Middle frontal gyrus (tissue), 1 donor: ENCODE data around the gene PDE4A.
"Not testable (repeated sequence)": the region's sequence is repeated elsewhere in the genome, so short reads cannot be mapped to it uniquely, and the experiment has no call there.

Experiments
- DNase-seq: peaks from one replicate; pipeline ENCODE4 v3.0.0-alpha.2; 2015; ENCODE audit warnings: low spot score; ENCODE audit errors: extremely low spot score

PDE4A gene

DNA sequence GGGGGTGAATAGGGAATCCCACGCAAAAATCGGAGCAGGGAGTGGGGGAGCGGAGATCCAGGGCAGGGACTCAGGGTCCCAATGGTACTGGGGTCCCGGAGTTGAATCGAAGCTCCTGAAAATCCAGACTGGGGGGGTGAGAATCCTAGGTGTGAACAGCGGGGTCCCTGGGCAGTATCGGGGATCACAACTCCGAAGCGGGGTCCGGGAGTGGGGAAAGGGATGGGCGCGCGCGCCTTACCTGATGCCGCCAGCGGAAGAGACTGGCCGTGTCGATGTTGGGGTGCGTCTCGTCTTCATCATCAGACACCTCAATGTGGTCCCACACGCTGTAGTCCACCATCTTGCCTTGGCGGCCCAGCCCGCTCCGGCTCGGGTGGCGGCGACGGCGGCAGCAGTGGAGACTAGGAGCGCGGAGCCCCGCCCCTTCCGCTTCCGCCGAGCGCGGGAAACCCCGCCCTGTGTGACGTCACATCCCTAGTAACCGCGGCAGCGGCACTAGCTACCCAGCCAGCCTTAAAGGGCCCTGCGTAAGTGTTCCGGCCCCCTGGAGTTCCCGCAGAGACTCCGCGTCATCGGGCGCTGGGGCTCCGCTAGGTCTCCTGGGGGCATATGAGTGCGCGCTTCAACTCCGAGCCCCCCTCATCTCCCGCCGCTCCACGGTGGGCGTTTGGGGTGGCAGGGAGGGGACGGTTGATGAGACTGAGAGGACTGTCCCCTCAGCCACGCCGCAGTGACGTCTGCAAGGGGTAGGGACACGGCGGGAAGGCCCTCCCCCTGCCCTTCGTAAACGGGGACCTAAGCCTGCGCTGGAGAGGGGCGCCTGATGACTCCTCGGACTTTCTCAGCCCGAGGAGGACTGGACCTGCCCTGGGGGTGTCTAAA, 17.0 kb upstream of the PDE4A start, which contains the start of gene CDC37:
TSS of gene CDC37 (minus strand) at position 406 of the 885 bp plus-strand sequence. CDS start at position 343, 63 bp downstream.
- DNase-seq = peak; percentile 90

DNA sequence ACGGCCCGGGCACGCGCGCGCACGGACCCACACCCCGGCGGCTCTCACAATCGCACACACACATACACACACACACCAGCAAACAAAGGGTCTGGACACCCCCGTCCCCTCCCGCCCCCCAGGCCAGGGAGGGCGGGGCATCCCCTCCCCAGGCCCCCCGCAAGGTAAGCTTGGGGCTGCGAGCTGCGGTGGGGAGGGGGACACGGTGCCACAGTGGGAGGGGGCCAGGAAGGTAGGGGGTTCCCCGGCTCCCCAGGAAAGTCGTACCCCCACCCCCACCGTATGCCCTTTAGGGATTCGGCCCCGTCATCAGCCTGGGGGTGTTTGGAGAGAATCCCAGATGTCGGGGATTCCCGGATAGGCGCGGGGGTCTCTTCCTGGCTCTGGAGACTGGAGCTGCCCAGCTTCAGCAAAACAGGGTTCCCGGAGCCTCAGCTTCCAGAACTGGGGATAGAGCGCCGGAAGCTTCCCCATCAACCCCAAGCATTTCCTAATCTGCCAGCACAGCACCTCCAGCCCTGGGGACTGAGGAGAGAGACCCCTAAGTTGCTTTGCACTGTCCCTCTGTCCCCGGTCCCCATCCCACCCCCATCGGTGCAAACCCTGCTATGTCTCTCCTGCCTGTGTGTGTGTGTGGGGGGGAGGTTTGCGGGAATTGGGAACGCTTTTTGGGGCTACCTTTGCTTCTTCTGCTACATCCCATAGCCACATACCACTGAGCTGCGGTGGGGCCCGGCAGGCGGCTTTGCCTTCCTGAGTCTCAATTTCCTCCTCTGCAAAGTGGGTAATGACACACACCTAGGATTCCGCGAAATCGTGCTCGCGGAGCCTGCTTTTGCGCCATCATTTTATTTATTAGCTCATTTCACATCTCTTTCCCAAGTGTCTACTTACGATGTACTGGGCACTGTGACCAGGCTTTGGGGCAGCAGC, 15.2 kb upstream of the PDE4A start:
- DNase-seq = no peak

DNA sequence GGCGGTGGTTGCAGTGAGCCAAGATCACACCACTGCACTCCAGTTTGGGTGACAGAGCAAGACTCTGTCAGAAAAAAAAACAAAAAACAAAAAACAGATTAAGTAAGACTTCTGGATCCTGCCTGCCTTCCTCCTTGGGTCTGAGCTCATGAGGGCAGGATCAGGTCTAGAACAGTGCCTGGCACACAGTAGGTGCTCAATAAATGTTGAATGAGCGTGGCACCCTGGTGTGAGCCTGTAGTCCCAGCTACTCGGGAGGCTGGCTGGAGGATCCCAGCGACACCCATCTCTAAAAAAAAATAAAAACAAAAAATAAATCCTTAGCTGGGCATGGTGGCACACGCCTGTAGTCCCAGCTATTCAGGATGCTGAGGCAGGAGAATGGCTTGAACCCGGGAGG, 14.1 kb upstream of the PDE4A start:
- no peak for DNase-seq

DNA sequence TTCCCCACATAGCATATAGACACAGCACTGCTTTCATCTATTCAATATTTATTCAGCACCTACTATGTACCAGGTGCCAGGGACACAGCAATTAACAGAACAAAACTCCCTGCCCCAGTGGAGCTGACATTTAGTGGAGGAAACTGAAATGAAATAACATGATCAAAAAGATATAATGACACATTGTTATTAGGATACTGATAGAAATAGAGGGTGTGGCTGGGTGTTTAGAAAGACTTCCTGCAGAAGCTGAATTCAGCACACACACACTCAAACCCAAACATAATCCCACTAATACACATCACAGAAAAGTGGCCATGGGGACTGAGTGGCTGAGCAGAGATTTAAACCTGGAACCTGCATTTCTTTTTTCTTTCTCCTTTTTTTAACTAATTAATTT, 13.2 kb upstream of the PDE4A start:
- DNase-seq = no peak

DNA sequence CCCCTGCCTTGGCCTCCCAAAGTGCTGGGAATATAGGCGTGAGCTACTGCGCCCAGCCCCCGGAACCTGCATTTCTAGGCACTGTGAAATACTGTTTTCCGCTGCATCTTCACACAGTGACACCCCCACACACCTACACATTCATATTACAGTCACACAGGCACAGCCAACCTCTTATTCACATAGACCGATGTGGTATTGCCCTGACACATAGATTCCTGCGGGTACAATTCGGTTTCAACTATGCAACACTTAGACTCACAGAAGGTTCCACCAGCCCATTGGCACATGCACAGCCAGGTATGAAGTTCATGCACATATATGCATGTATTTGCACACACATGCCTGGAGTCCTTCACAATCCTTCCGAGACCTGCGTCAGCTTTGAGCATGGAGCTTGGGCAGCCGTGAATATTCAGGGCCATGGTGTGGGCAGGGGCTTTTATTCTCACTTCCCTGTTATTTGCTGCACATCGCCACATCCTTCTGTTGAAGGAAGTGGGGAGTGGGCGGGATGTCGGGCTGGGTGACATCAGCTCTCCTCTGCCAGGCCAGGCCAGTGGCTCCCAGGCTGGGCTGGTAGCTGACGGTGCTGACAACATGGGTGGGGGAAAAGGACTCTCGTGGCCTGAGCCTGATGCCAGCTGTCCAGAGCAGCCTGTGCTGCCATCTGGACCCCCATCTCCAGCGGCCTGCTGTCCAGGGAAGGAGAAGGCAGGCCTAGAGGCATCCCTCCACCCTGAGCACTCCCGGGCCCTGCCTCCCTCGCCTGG, 11.6 kb upstream of the PDE4A start:
- DNase-seq = no peak

DNA sequence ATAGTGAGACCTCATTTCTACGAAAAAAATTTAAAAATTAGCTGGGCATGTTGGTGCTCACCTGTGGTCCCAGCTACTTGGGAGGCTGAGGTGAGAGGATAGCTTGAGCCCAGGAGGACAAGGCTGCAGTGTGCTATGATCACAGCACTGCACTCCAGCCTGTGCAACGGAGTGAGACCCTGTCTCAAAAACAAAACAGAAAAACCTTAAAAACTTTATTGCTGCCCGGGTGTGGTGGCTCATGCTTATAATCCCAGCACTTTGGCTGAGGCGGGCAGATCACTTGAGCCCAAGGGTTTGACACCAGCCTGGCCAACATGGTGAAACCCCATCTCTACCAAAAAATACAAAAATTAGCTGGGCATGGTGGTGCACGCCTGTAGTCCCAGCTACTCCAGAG, 9.1 kb upstream of the PDE4A start:
- DNase-seq = not testable (repeated sequence)

DNA sequence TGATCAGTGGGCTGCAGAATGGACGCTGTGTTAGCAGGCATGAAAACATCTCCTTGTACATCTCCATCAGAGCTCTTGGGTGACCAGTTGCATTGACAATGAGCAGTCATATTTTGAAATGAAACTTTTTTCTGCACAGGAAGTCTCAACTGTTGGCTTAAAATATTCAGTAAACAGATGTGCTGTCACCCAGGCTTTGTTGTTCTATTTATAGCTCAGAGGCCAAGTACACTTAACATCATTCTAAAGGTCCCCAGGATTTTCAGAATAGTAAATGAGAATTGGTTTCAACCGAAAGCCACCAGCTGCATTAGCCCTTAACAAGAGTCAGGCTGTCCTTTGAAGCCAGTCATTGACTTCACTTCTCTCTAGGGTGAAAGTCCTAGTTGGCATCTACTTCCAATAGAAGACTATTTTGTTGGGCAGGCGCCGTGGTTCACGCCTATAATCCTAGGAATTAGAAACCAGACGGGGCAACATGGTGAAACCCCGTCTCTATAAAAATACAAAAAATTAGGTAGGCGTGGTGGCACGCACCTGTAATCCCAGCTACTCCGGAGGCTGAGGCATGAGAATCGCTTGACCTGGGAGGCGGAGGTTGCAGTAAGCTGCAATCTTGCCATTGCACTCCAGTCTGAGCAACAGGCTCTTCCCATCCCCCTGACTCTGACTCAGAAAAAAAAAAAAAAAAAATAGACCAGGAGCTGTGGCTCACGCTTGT, 7.9 kb upstream of the PDE4A start:
- DNase-seq = no peak

DNA sequence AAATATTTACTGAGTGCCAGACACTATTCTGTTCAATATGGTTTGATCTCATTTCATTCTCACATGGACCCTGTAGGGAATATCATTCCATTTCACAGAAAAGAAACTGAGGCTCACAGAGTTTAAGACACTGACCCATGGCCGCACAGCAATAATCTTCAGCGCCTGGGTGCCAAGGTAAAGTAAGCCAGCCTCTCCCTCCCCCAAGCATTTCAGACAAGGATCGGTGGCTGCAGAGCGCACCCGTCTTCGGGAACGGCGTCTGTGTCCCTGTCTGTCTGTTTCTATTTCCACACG, 4.3 kb upstream of the PDE4A start:
- no peak for DNase-seq

DNA sequence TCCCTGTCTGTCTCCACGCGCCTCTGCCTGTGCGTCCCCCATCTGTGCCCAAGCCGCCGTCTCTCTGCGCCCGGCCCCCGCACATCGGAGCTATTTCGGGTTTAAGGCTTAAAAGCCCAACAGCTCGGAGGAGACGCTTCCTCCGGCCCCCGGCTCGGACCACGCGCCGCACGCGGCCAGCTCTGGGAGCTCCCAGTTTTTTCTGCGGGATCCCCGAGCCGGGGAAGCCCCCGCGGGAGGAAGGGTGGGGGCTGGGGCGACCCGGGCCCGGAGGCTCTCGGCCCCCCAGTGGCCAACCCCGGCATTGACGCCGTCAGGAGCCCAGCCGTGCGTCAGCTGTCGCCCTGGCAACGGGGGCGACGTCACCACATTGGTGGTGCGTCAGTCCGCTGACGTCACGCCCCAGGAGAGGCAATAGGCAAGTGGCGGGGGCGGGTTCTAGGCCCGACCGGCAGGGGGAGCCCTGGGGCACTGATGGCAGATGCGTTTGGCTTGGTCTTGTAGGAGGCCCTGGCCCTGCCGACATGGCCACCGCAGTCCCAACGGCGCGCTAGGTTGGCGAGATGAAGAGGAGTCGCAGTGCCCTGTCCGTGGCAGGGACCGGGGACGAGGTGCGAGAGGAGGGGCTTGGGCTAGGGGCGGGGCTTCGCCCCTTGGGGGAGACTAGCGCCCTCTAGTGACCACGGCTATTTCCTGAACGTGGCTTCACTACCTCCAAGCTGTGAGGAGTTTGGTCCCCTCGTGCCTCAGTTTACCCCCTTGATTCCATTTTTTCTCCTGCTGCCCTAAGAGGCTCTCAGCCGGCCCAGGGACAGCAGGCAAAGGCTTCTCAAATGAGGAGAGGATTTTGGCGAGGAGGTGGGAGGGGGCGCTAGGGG, 3.7 kb upstream of the PDE4A start:
- DNase-seq = peak; percentile 62

DNA sequence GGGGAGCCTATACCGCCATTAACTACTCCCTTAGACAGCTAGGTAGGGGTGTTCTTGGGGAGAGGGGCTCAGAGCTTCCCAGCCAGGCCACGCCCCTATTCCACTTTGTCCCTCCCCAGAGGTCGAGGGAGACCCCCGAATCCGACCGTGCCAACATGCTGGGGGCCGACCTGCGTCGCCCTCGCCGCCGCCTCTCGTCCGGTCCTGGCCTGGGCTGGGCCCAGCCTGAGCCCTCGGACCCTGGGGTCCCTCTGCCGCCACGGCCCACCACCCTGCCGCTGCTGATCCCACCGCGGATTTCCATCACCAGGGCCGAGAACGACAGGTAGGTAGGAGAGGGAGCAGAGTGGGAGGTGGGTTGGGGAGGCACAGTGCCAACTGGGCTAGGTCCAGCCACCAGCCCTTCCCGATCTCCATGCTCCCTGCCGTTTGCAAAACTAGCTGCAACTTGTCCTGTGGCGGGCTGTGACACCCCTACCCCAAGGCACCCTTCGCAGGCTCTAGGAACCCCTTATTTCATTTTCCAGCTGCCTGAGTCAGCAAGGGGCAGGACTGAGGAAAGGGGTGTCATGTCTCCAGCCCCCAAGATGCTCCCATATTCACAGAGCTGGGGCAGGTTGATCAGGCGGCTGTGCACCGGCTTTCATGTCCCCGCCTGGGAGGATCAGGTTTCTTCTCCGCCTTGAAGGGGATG, 2.6 kb upstream of the PDE4A start:
- DNase-seq = no peak

DNA sequence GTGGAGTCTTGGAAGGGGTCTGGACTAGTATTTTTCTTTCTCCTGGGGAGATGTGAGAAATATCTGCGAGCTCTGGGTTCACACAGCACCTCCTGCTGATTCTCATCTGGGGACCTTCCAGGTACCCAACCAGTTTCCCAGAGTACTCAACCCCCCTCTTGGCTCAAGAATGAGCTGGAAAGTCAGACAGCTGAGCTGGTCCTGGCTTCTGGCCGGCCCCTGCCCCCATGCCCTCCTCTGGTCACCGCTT, 2.2 kb upstream of the PDE4A start:
- no peak for DNase-seq

DNA sequence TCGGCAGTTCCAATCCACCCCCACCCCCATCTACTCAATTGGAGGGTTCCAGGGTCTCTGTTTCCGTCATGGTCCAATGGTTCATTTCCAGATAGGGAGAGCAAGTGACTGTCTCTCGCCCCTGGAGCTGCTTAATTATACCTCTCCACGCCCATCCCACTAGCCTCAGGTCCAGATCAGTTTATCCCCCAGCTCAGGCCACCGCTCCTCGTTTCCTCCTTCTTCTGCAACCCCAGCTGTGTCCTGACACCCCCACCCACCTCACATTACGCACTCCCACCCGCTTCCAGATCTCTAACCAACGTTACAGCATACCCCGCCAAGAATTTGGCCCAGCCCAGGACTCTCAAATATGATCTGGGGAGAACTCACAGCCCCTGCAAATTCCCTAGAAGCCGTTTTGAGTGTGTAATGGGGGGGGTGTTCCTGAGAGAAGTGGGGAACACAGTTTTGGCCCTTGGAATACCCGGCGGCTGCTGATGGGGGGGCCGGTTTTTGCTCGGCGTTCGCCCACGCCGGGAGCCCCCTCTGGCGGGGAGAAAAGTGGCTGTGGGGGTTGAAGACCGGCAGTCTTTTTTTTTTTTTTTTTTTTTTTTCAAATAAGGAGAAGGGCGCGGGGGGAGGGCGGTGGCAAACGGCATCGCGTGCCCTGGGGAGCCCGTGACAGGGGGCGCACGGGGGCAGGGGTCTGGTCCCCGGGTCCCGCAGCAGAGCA, 1.7 kb upstream of the PDE4A start:
- DNase-seq = no peak

DNA sequence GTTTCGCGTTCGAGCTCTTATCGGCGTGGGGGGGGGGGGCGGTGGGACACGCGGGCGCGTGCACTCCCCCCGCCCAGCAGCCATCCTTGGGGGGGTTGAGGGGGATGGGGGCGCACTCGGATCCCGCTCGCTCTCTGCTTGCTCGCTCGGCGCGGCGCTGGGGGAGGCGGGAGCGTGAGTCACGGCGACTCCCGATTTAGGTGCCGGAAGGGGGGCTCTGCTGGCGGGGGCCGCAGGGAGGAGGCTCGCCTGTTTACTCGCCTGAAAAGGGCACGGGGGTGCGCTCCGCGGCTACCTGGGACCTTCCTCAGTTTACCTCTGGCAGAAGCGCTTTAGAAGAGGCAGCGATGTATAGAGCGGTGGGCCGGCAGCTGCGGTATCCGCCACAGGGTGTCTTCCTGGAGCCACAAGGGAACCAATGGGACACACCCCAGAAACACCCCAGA, 1.1 kb upstream of the PDE4A start:
- DNase-seq = no peak

DNA sequence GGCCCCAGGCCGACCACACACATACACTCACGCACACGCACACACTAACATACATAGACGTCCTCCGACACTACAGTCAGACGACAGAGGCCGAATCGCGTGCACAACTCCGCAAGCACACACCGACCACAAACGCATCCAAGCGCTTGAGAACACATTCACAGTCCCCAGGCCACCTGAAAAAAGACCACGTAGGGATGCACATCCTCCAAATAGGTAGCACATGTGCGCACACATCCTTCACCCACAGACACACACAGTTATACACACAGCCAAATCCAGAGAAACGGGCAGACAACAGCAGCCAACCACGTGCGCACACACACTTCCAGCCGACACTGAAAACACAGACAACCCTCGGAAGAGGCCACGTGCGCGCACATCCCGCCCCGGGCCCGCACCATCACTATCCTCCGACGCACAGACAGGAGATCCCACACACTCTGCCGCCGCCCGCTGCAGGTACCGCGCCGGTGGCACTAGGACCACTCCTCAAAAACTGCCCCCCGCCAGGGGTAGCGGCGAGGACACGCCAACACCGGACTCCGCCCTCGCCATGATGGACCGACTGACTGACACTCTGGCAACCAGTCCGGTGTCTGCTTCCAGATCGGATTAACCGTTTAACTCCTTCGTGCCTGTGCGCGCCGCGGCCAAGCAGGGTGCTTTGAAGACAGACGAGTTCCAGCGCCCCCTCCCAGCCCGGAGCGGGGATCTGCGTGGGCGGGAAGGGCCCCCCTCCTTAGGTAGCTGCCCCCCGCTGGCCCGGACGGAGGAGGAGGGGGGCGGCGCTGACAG, 493 bp upstream of the PDE4A start:
- DNase-seq = no peak

DNA sequence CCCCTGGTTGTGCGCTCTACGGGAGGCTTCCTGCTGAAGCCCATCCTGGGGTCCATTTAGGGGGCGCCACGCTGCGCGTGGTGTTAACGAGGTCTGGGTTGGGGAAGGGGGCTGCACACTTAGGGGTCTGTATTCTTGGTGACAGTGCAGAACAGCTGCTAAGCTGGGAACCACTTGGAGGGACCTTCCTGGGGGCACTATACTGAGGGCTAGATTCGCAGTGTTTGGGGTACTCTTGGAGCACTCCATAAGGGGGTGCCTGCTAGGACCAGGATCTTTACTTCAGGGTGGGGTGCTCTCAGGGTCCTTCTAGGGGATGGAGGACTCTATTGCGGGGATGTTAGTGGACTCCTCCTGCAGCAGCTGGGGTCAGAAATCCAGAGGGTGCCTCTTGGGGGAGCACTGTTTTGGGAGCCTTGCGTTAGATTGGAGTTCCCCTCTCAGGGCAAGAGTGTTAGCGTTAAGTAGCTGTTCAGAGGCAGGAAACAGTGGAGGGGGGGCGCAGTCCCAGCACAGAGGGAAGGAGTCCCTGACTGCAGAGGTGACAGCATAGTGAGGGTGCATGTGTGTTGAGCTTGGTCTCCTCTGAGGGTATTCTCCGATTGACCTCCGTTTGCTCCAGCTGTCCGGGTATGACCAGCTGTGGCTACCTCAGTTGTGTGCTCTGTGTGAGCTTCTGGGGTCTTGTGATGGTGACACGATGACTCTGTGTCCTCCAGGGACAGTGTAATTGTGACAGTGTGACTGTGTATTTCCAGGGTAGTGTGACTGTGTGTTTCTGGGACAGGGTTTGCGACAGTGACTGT, 1.1 kb downstream of the PDE4A start:
- DNase-seq = no peak

DNA sequence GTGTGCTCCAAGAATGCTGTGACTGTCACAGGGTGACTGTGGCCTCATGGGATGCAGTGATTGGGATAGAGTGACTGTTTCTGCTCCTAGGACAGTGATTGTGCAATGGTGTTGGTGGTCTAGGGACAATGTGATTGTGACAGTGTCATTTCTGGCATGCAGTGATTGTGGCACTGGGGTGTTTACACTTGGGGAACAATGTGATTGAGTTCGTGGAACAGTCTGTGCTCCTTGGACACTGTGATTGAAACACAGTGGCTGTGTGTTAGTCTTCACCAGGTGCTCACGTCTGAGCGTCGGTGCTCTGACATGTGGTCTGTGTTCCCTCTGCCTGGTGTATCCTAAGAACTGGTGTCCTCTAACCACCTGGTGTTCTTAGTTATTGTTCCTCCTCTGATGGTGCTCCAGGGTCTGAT, 1.7 kb downstream of the PDE4A start:
- DNase-seq = no peak

DNA sequence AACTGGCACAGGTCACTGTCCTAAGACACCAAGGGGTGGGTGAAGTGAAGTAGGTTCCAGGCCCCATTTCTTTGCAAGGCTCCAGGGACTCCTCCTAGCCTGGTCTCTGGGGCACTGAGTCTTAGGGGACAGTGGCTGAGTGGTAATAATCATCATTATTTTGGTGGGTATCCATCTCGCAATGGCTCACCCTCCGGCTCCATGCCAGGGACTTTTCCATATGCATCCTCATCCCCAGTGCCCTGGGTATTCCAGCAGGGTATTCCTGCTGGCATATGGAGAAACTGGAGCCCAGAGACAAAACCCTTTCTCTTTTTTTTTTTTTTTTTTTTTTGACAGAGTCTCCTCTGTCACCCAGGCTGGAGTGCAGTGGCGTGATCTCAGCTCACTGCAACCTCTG, 2.5 kb downstream of the PDE4A start:
- no peak for DNase-seq
